ENCODE measurements around the gene OSGEPL1. TPM values are rescaled to one million over a fixed set of nuclear protein-coding genes. Genes with fewer than 3 reads are reported as not detected.

The OSGEPL1 gene
- total and polyA plus RNA-seq, 4 donors = 3.3 to 14.8 (median 6.4) TPM

DNA sequence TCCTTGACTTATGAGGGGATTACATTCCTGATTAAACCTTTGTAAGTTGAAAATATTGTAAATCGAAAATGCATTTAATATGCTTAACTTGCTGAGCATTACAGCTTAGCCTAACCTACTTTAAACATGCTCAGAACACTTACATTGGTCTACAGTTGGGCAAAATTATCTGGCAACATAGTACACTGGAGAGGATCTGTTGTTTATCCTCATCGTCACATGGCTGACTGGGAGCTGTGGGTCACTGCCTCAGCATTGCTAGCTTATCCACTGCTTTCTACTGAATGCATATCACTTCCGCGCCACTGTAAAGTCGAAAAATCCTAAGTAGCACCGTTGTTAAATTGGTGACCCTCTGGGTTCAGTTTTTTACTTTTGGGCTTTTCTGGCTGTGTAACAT, 35.3 kb upstream of the OSGEPL1 start:
- ATAC-seq (ENCODE audit: insufficient read depth, low FRiP score) (no peak), DNase-seq (no peak)
- 95 to 96% methylated on average over 6 of the region's 6 CpGs for WGBS, 2 donors
- no peak overlapping the region for H3K9ac ChIP-seq (ENCODE audit: insufficient read depth in 1 of 2, low read length in 2 of 2)
- TF ChIP-seq, protein P1, sequence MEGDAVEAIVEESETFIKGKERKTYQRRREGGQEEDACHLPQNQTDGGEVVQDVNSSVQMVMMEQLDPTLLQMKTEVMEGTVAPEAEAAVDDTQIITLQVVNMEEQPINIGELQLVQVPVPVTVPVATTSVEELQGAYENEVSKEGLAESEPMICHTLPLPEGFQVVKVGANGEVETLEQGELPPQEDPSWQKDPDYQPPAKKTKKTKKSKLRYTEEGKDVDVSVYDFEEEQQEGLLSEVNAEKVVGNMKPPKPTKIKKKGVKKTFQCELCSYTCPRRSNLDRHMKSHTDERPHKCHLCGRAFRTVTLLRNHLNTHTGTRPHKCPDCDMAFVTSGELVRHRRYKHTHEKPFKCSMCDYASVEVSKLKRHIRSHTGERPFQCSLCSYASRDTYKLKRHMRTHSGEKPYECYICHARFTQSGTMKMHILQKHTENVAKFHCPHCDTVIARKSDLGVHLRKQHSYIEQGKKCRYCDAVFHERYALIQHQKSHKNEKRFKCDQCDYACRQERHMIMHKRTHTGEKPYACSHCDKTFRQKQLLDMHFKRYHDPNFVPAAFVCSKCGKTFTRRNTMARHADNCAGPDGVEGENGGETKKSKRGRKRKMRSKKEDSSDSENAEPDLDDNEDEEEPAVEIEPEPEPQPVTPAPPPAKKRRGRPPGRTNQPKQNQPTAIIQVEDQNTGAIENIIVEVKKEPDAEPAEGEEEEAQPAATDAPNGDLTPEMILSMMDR (IDR thresholded peaks at IDR 0.05; ENCODE audit: control extremely low read depth, extremely low read depth) = no peak
- H3K36me3 ChIP-seq (ENCODE audit: control insufficient read depth in 4 of 4, insufficient read depth in 4 of 4, low read length in 4 of 4) = peaks cover 5 to 37% (median 19%) of the 10 kb centered on the region in 4 donors
- peaks cover 0 to 3% (median 0%) of the 10 kb centered on the region in 4 donors for H3K9me3 ChIP-seq (ENCODE audit: control insufficient read depth in 4 of 4, insufficient read depth in 3 of 4, low read length in 3 of 4)
- no peak overlapping the region for H3K27ac ChIP-seq (ENCODE audit: low read depth in 1 of 2, low read length in 1 of 2)
- peaks cover 0 to 2% (median 0%) of the 10 kb centered on the region in 3 donors for H3K27me3 ChIP-seq (ENCODE audit: control insufficient read depth in 3 of 3, insufficient read depth in 3 of 3, low read length in 2 of 3)
- no peaks in the 10 kb centered on the region for H3K4me1 ChIP-seq (ENCODE audit: control insufficient read depth in 5 of 5, insufficient read depth in 5 of 5, low read length in 5 of 5)
- no peak overlapping the region for H3K4me3 ChIP-seq

- no peak for ATAC-seq (ENCODE audit: insufficient read depth, low FRiP score)
- no peak for DNase-seq
- Histone ChIP-seq H3K27ac (ENCODE audit: low read depth in 1 of 2, low read length in 1 of 2) (no peak overlapping the region), H3K36me3 (ENCODE audit: control insufficient read depth in 4 of 4, insufficient read depth in 4 of 4, low read length in 4 of 4) (peaks cover 8 to 25% (median 15%) of the 10 kb centered on the region in 4 donors), H3K27me3 (ENCODE audit: control insufficient read depth in 3 of 3, insufficient read depth in 3 of 3, low read length in 2 of 3) (no peaks in the 10 kb centered on the region), H3K4me1 (ENCODE audit: control insufficient read depth in 5 of 5, insufficient read depth in 5 of 5, low read length in 5 of 5) (no peaks in the 10 kb centered on the region), H3K9ac (ENCODE audit: insufficient read depth in 1 of 2, low read length in 2 of 2) (no peak overlapping the region), H3K9me3 (ENCODE audit: control insufficient read depth in 4 of 4, insufficient read depth in 3 of 4, low read length in 3 of 4) (no peaks in the 10 kb centered on the region), H3K4me3 (no peak overlapping the region)
- 94 to 98% methylated on average over 1 of the region's 1 CpG for WGBS, 2 donors
- TF ChIP-seq, protein P1 (IDR thresholded peaks at IDR 0.05; ENCODE audit: control extremely low read depth, extremely low read depth) = no peak
Observed at GRCh38 chr2:189794310-189794709, 31.7 kb upstream of the OSGEPL1 start.

GRCh38 chr2:189791338-189792042, 28.9 kb upstream of the OSGEPL1 start:
- no peaks in the 10 kb centered on the region for H3K9me3 ChIP-seq (ENCODE audit: control insufficient read depth in 4 of 4, insufficient read depth in 3 of 4, low read length in 3 of 4)
- ATAC-seq (ENCODE audit: insufficient read depth, low FRiP score) = no peak
- WGBS, 2 donors = 90 to 94% methylated on average over 12 of the region's 12 CpGs
- H3K4me3 ChIP-seq = no peak overlapping the region
- no peak overlapping the region for H3K27ac ChIP-seq (ENCODE audit: low read depth in 1 of 2, low read length in 1 of 2)
- no peaks in the 10 kb centered on the region for H3K27me3 ChIP-seq (ENCODE audit: control insufficient read depth in 3 of 3, insufficient read depth in 3 of 3, low read length in 2 of 3)
- H3K4me1 ChIP-seq (ENCODE audit: control insufficient read depth in 5 of 5, insufficient read depth in 5 of 5, low read length in 5 of 5) = no peaks in the 10 kb centered on the region
- peaks cover 8 to 18% (median 12%) of the 10 kb centered on the region in 4 donors for H3K36me3 ChIP-seq (ENCODE audit: control insufficient read depth in 4 of 4, insufficient read depth in 4 of 4, low read length in 4 of 4)
- DNase-seq = no peak
- TF ChIP-seq, protein P1 (IDR thresholded peaks at IDR 0.05; ENCODE audit: control extremely low read depth, extremely low read depth) = no peak
- H3K9ac ChIP-seq (ENCODE audit: insufficient read depth in 1 of 2, low read length in 2 of 2) = no peak overlapping the region

All from lung (tissue), 12 donors.